Stimulated activated CD4-positive, alpha-beta T cell treated with anti-CD3 and anti-CD28 coated beads, Interleukin-2, amount 100 ng/mL, for 4 hours (primary cell): ENCODE results near the gene MYB.
"Not testable (repeated sequence)": the region's sequence is repeated elsewhere in the genome, so short reads cannot be mapped to it uniquely, and the experiment has no call there.

ENCODE experiments used
- DNase-seq: peaks from one replicate; pipeline ENCODE4 v3.0.0-alpha.2; 2020; ENCODE audit warnings: low read depth

The MYB gene

DNA sequence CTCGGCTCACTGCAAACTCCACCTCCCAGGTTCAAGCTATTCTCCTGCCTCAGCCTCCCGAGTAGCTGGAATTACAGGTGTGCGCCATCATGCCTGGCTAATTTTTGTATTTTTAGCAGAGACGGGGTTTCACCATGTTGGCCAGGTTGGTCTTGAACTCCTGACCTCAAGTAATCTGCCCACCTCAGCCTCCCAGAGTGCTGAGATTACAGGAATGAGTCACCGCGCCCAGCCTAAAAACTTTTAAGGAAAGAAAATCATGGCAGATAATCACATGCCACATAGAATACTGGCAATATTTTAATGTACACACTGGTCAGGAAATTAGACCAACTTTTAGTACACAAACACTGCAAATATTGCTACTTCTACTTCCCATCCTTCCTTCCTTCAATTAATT lies 16.7 kb upstream of the MYB start:
- not testable (repeated sequence) for DNase-seq

DNA sequence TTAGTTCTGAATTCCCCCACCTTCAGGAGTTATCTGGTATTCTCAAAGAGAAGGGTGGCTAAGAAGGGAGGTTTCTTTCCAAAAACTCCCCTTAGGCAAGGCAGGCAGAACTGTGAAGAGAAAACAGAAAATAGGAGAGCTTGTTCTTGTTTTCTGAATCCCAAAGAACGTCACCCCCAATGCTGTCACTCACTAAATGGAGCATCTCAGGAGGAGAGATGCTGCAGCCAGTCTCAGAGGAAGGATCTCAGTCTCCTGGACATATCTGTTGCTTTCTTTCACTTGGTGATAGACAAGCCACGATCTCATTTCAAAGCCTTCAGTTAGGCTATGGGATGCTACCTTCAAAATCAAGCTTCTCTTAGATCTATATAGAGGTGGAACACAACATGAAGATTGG lies 16.1 kb upstream of the MYB start:
- DNase-seq = no peak

DNA sequence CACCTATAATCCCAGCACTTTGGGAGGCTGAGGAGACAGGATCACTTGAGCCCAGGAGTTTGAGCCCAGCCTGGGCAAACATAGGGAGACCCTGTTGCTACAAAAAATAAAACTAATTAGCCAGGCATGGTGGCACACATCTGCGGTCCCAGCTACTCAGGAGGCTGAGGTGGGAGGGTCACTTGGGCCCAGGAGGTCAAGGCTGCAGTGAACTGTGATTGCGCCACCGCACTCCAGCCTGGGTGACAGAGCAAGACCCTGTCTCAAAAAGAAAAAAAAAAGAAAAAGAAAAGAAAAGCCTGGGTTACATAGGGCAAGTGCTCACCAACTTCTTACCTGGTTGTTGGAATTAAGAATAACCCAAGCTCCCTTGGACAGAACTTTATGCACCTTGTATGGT lies 14.6 kb upstream of the MYB start:
- DNase-seq = no peak

DNA sequence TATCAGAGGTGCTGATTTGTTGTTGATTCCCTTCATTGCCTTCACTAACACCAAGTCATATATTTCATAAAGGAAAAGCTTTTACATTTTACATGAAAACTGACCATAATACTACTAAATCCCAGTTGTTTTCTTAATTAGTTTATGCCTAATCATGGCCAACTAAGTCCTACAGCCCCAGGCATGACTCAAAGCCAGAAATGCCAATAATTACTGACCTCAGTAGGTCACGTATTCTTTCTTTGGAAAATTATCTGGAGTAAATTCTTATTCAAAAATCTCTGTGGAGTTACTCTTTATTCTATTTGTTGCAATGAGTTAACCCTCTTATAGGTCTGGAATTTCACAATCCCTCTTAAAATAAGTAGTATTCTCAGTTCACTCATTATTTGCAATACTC lies 13.5 kb upstream of the MYB start:
- no peak for DNase-seq

DNA sequence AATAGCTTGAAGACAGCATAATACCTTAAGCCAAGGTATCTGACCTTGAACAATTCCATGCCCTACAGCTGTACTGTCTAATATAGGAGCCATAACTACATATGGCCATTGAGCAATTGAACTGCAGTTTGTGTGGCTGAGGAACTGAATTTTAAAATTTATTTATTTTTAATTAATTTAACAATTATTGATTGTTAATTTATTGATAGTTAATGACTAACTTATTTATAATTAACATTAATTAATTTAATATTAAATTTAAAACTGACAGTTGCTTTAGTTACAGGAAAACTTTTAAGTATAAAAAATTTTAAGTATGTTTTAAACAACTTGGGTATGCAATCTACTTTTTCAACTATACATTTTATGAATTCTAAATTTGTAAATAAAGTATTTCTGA lies 12.3 kb upstream of the MYB start:
- DNase-seq = no peak

DNA sequence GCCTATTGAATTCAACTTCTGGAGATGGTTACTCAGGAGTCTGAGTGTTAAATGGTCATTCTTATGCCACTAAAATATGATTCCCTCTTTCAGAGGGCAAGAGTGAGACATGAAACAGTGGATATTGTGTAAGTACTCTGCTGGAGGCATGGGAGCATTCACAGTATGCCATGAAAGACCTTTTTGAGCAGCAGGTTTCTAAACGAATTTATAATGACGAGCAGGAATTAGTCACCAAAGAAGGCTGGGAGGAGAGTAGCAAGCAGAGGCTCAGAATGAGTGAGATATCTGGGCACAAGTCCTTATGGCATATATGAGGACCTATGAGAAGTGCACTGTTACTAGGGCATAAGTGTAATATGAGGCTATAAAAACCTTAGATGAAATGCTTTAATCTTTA lies 10.9 kb upstream of the MYB start:
- DNase-seq = no peak

DNA sequence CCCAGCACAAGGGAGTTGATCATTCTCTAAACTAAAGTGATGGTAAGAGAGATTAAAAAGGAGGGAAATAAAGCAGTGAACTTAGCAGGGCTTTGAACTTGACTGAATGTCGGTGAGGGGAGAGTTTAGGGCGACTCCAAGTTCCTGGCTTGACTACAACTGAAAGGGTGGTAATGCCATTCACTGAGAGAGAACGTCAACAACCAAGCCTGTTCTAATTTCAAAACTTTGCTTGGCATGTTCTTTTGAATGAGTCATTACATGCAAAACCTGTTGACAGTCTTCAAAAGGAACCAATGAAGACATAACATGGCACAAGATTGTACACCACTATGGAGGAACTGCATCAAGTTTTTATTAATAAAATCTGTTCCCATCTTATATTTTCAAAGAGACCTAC lies 10.3 kb upstream of the MYB start:
- DNase-seq = no peak

DNA sequence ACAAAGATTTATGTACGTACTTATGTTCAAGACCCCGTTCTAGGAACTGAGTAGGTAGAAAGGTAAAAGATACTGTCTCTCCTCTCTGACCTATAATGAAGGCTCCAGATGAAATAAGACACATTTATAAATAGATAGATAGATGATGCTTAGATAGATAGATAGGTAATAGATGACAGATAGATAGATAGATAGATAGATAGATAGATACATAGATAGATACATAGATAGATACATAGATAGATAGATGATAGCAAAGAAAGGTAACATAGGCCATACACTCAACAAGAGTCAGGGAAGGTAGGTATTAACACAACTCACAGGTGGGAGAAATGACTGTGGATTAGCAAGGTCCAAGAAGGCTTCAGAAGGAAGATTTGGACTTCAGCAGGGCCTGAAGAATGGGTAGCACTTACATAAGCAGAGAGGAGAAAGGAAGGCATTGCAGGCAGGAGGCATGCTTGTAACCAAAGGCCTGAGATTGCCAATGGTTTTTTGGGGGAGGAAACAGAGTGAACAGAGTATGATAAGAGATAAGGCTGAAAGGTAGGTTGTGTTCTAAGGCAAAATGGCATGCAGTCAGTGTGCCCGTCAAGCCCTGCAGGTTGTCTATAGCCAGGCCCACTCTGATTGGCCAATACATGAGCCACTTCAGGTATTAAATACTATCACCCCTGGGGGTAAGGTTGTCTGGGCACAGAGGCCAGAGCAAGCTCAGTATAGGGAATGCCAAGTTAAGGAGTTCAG lies 7.7 kb upstream of the MYB start:
- no peak for DNase-seq

DNA sequence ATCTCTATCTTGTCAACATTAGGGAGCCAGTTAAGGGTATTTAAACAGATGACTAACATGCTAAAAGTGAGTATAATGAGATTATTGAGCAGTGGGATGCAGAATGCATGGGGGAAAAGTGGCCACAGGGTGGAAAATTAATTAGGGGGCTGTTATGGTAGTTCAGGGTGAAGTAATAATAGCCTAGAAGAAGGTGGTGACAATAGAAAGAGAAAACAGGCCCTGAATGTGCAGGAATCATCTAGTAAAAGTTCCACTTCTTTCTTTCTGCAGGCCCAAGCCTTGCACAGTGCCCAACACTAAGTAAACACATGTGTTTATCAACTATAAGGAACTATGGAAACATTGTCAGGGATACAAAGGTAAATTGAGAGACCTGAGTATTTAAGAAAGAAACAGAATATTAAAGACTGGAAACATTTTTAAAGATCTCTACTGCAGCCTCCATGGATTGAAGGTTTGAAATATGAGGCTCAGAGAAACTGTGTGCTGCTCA lies 7.1 kb upstream of the MYB start:
- DNase-seq = no peak

DNA sequence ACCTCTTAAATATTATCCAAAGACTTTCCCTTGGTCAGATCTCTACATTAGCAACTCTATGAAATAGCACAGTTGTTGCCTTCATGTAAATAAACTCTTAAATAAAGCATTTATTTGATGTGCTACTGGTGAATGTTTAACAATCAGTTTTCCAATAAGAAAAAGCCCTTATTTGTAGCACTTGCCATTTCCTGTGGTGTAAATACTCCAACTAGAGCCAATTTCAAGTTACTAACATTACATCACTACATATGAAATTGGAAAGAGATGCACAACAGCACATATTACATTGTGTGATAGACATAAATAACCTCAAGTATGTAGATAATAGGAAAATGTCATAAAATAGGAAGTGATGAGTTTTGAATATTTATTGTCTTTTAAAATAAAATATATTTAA lies 5.0 kb upstream of the MYB start:
- DNase-seq = no peak

DNA sequence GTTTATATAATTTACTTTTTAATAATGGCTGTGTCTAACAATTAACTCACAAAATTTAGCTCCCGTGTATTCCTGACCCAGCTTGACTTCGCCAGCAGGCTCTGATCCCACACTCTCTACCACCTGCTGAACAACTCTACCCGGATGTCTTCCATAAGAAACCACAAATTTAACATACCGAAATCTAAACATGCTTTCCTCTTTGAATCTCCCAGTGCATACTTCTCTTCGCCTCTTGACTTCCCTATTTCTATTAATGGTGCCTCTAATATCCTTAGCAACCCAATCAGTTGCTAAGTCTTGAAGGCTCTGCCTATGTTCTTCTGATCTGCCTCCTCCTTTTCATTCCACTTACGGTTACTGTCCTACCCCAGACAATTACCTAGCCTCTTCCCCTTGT lies 4.6 kb upstream of the MYB start:
- no peak for DNase-seq

DNA sequence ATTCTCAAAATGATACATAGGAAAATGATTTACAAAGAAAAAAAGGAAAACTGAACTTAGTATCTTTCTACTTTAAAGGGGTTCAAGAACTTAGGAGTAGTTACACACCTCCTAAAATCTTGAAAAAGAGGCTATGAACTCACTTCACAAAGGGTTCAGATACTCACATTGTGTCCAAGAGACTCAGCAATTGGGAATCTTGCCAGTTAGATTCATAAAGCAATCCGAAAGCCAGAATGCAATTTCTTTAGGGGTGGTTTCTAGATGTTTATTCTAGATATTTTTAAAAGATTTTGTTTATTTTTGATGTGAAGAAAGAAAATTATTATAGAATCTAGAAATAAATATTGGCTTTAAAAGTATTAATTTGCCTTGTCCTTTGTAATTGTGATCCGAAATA lies 1.7 kb upstream of the MYB start:
- no peak for DNase-seq

DNA sequence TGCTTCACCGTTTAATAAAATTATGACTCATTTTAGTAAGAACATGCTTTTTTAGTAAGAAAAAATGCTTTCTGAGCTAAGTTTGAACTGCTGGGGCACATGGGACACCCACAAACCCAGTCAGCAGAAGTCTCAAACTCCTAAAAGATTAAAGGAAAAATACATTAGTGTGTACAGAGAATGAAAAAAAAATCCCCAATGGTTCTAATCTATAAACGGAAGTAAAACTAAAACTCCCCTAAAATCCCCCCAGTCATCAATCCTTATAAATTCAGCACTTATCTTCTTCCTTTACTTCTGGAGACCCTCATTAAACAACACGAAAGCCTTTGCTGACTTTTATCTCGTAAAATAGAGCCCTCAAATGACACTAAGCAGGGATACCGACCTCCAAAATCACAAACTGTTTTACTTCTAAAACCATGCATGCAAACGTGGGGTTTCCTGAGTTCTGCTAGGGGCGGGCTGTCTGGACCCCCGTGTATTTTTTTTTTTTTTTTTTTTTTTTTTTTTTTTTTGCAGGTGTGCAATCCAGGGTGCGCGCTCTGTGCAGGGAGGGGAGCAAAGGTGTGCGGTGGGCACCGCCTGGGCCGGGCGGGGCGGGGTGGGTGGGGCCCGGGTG lies 1.1 kb upstream of the MYB start:
- no peak for DNase-seq

DNA sequence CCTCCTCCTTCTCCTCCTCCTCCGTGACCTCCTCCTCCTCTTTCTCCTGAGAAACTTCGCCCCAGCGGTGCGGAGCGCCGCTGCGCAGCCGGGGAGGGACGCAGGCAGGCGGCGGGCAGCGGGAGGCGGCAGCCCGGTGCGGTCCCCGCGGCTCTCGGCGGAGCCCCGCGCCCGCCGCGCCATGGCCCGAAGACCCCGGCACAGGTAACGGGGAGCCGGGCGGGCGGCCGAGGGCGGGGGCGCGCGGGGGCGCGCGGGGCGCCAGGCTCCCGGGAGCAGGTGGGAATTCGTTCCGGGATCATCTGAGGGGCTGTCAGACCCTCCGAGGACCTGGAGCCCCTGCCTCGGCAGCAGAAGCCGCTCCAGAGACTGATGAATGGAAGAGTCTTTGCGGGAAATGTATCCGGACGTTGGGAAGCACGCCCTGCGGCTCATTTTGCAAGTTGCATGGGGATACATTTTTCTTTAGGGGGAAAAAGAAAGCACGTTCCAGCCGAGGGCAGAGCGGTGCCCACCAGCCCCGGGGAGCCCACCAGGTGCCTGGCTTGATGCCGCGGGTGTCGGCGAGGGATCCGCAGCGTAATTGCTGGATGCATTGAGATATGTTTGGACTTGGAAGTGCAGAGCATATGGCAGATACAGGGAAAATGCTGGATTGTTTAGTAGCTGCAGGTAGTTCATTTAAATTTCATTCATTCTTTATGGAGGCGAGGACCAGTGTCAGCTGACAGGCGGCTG lies 394 bp downstream of the MYB start:
- DNase-seq = no peak

DNA sequence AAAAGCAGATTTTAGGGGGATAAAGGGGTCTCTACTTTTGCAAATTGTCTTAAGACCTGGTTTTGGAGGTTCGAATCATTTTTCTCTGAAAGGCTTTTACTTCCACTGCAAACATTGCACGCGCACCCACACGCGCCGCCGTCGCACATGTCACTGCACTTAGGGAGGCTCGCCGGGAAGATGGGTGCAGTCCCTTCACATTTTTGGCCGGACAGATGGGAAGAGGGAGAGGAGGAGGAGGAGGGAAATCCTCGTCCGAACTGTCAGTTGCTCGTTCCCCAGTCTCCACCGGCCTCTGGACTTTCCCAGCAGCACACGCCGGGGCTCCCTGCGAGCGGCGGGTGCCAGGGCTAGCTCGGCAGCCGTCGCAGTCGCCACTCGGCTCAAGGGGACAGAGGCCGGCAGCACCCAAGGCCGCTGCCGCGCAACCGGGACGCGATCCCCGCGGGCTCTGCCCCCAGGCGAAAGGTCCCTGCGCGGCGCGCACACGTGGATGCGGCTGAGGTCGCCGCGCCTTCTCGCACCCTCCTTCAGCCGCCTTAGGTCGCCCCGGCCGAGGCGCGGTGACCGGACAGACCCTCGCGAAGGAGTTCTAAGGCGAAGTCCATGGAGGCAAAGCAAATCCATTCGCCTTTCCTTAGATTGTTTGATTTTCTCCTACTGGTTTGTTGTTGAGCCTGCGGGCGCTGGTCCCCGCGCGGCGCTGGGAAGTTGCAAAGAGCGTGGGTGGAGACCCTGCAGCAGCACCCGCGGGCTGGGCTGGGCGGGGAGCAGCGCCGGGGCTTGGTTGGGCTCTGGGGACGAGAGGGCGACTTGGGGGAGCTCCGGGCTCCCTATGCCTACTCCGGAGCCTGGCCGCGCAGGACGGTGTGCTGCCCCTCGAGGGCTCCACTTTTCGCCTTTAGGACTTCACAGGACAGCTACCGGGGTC lies 1.2 kb downstream of the MYB start:
- peak; percentile 40 for DNase-seq

DNA sequence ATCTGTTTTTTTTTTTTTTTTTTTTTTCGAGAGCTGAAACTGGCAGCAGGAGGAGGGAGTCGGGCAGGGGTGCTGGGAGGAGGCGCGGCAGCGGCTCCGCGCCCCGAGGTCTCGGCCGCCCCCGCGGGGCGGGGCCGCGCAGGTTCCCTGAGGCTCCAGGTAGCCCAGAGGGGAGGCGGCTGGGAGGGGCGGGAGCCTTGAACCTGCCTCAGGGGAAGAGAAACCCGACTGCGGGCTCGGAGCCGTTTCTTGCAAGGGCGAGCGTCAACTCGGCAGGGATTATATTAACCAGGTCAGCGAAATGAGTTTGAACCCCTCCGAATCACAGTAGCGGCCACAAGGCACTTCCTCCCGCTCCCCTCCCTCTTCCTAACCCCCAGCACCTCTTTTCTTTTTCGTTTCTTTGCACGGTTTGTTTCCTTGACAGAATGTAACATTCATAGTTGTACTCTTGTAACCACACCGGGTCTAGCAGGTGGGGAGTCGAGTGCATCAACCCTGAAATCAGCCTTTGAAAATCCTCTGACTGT lies 2.0 kb downstream of the MYB start:
- peak; percentile 67 for DNase-seq

DNA sequence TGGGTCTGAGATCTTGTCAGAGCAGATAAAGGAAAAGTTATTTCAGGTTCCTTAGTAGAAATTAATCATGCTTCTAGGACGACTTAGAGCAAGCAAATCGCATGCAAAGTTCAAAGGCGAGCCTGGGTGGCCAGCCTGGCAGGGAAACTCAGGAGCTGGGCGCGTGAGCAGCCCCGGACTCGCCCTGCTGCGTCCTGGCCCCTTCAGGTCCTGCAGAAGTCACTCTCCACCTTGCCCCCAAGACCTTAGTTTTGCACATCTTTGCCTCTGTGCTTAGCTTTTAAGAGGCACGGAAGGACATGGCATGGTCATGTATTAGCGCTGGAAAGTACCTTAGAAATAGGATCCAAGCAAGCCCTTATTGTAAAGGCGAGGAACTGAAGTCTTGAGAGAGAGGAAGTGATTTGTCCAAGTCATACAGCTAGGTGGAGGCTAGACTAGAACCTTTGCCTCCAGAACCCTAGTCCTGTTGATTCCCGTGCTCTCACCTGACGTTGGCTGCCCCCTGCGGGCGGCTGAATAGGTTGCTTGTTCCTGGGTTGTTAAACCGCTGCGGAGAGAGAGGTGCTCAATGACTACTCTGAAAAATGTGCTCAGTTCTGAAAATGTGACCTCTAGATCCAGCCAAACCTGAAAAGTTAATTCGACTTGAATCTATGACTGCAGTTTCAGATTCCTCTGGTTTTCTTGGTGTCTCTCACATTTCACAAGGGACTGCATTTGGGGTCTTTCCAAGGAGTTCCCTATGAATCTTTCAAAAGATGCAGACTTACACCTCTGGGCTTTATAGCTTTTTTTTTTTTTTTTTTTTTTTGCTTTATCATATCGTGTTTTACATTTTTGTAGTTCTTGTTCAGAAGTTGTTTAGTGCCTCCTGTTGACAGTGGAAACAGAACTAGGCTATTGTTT lies 2.7 kb downstream of the MYB start:
- DNase-seq = peak; percentile 70

DNA sequence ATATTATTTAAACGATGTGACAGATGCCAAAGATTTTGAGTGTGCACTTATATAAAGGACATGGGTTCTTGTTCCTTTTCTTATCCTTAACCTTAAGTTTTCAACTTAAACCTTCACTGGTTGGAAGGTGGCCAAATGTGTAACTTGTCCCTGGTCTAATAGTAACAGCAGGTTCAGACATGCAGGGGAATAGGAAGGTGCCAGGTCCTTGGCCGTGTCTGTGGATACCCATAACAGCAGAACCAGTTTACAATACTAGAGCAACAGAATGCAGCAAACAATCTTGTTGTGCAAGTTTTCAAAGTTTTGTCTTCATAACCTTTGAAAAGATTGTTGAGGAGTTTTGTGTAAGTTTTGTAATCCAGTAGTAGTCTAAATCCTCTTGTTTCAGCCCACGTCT lies 4.4 kb downstream of the MYB start:
- no peak for DNase-seq

DNA sequence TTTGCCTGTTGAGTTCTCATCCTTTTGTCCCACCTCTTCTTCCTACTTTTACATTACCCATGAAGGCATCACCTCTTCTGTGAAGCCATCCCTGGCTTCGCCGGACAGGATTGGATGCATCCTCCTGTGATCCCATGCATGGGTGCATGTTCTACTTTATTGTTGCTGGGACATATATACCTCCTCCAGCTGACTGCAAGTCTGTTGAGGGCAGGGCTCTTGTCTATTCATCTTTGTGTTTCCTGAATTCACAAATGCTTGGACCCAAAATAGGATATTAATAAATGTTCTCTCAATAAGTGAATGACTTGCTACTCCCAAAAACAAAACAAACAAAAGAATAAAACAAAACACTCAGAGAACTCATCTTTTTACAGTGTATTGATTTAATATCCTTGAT lies 5.1 kb downstream of the MYB start:
- no peak for DNase-seq

DNA sequence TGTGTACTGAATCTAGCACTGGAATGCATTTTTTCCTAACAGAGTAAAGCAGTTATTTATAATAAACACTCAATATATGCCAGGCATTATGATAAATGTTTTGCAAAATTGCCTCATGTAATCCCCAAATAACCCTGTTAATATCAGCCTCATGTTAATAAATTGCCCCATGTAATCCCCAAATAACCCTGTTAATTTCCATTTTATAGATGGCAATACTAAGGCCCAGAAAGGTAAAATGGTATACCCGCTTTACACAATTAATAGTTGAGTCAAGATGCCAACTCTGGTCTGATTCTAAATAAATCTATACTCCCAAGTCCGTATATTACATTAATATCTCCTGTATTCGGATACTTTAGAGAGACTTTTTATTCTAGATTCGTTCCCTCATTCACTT lies 6.3 kb downstream of the MYB start:
- DNase-seq = no peak

DNA sequence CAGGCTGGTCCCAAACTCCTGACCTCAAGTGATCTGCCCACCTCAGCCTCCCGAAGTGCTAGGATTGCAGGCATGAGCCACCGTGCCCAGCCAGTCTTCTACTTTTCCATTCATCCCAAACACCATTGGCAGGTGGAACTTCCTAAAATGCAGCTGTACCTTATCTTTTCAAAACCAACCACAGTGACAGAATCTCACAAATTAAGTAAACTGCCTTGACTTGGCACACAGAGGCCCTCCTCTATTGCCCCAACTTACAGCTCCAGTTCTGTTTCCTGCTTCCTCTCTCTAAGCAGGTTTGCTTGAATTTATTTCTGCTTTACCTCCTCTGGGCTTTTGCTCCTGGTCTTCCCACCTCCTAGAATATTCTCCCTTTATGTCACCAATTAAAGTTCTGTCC lies 7.6 kb downstream of the MYB start:
- no peak for DNase-seq
